Liver (tissue), 9 donors: ENCODE measurements around the gene SYNPR. TPM values are rescaled to one million over a fixed set of nuclear protein-coding genes. Genes with fewer than 3 reads are reported as not detected.

Experiments
- DNase-seq: peaks from one replicate; pipeline ENCODE4 v3.0.0-alpha.2; 2017; ENCODE audit warnings: low spot score
- H3K27ac ChIP-seq, 2 donors: one replicate each; pipeline ENCODE4 v1.7.0; 2013; ENCODE audit warnings: inconsistent platforms in 2 of 2, low read length in 2 of 2, control low read depth in 1 of 2, low read depth in 1 of 2, mild to moderate bottlenecking in 1 of 2
- H3K27me3 ChIP-seq, 4 donors: one replicate each; pipeline versions ENCODE4 v1.6.1 to v1.7.0; 2013; ENCODE audit warnings: low read length in 3 of 4, inconsistent platforms in 1 of 4, mild to moderate bottlenecking in 1 of 4, moderate library complexity in 1 of 4; ENCODE audit not compliant: control insufficient read depth in 4 of 4, insufficient read depth in 4 of 4
- H3K36me3 ChIP-seq, 4 donors: one replicate each; pipeline versions ENCODE4 v1.6.1 to v1.7.0; 2013; ENCODE audit warnings: low read length in 3 of 4, mild to moderate bottlenecking in 3 of 4, low read depth in 1 of 4, moderate library complexity in 1 of 4; ENCODE audit not compliant: control insufficient read depth in 4 of 4, insufficient read depth in 3 of 4
- H3K4me1 ChIP-seq, 4 donors: one replicate each; pipeline versions ENCODE4 v1.6.1 to v1.7.0; 2013; ENCODE audit warnings: low read length in 3 of 4, mild to moderate bottlenecking in 3 of 4, moderate library complexity in 1 of 4; ENCODE audit not compliant: control insufficient read depth in 4 of 4, insufficient read depth in 4 of 4
- H3K4me3 ChIP-seq, 3 donors: one replicate each; pipeline versions ENCODE4 v1.6.1 to v1.7.0; 2013; ENCODE audit warnings: low read length in 3 of 3, control low read depth in 1 of 3, low read depth in 1 of 3, mild to moderate bottlenecking in 1 of 3
- H3K9ac ChIP-seq, 2 donors: one replicate each; pipeline ENCODE4 v1.7.0; 2013; ENCODE audit warnings: low read length in 2 of 2, mild to moderate bottlenecking in 2 of 2, moderate library complexity in 2 of 2, control low read depth in 1 of 2, low read depth in 1 of 2
- H3K9me3 ChIP-seq, 4 donors: one replicate each; pipeline versions ENCODE4 v1.6.1 to v1.7.0; 2013; ENCODE audit warnings: low read length in 3 of 4; ENCODE audit not compliant: control insufficient read depth in 4 of 4
- ATF3 ChIP-seq: IDR thresholded peaks from 2 replicates; pipeline ENCODE4 v1.6.1; 2016; ENCODE audit warnings: antibody characterized with exemption
- EGR1 ChIP-seq, 2 donors: IDR thresholded peaks; 2 replicates each; pipeline ENCODE4 v1.6.1; 2016 to 2018; ENCODE audit warnings: antibody characterized with exemption in 2 of 2, low read depth in 2 of 2
- FOXA1 ChIP-seq: IDR thresholded peaks from 2 replicates; pipeline ENCODE4 v1.6.1; 2016; ENCODE audit warnings: antibody characterized with exemption
- FOXA2 ChIP-seq: IDR thresholded peaks from 2 replicates; pipeline ENCODE4 v1.6.1; 2016; ENCODE audit warnings: antibody characterized with exemption
- GABPA ChIP-seq, 2 donors: IDR thresholded peaks in 1 of 2; conservative IDR thresholded peaks in 1 of 2; 2 replicates each; pipeline ENCODE4 v1.6.1; 2016; ENCODE audit warnings: antibody characterized with exemption in 2 of 2, mild to moderate bottlenecking in 1 of 2, moderate library complexity in 1 of 2
- HNF4A ChIP-seq, 2 donors: conservative IDR thresholded peaks; 2 replicates each; pipeline ENCODE4 v1.6.1; 2016; ENCODE audit warnings: antibody characterized with exemption in 2 of 2, mild to moderate bottlenecking in 2 of 2
- JUND ChIP-seq, 2 donors: IDR thresholded peaks; 2 replicates each; pipeline ENCODE4 v1.6.1; 2016; ENCODE audit warnings: antibody characterized with exemption in 2 of 2
- MAX ChIP-seq: IDR thresholded peaks from 2 replicates; pipeline ENCODE4 v1.6.1; 2016; ENCODE audit warnings: antibody characterized with exemption
- NR2F2 ChIP-seq: IDR thresholded peaks from 2 replicates; pipeline ENCODE4 v1.6.1; 2016; ENCODE audit warnings: antibody characterized with exemption
- RAD21 ChIP-seq, 2 donors: IDR thresholded peaks; 2 replicates each; pipeline ENCODE4 v1.6.1; 2016; ENCODE audit warnings: antibody characterized with exemption in 2 of 2, mild to moderate bottlenecking in 2 of 2
- RXRA ChIP-seq, 2 donors: IDR thresholded peaks; 2 replicates each; pipeline ENCODE4 v1.6.1; 2017 to 2018; ENCODE audit warnings: antibody characterized with exemption in 2 of 2, mild to moderate bottlenecking in 1 of 2
- SP1 ChIP-seq: IDR thresholded peaks from 2 replicates; pipeline ENCODE4 v1.6.1; 2018; ENCODE audit warnings: antibody characterized with exemption, mild to moderate bottlenecking
- TAF1 ChIP-seq: conservative IDR thresholded peaks from 2 replicates; pipeline ENCODE4 v1.6.1; 2016; ENCODE audit warnings: antibody characterized with exemption, mild to moderate bottlenecking
- YY1 ChIP-seq: IDR thresholded peaks from 2 replicates; pipeline ENCODE4 v1.6.1; 2016; ENCODE audit warnings: antibody characterized with exemption, mild to moderate bottlenecking
- polyA plus RNA-seq, 2 donors: library from polyadenylated mRNA; stranded (reverse) in 1 of 2; unstranded in 1 of 2; fragments of 200-250 nt in 1 of 2; fragments of >200 nt in 1 of 2; fragmentation: Nextera tagmentation in 1 of 2; extraction: Ambion mirVana in 1 of 2; gene quantifications; one replicate each; pipeline versions ENCODE4 v1.2.1 to v1.2.3, GENCODE V29; 2013 to 2015
- total RNA-seq, 2 donors: library from RNA; depleted of rRNA; stranded (reverse); fragments of >200 nt; gene quantifications; one replicate each; pipeline ENCODE4 v1.2.3, GENCODE V29; 2014
- TF ChIP-seq, protein P1 (sequence below): fragments of 150-350 bp; IDR thresholded peaks from 2 replicates; pipeline ENCODE4 v1.5.1; 2017; ENCODE audit warnings: improper control_type of control experiment, low read depth, low read length; ENCODE audit not compliant: missing input control
- TF ChIP-seq, protein P2 (sequence below): IDR thresholded peaks from 2 replicates; pipeline ENCODE4 v1.6.1; 2016; ENCODE audit warnings: antibody characterized with exemption, mild to moderate bottlenecking
- TF ChIP-seq, protein P3 (sequence below): IDR thresholded peaks from 2 replicates; pipeline ENCODE4 v1.6.1; 2016; ENCODE audit warnings: antibody characterized with exemption
- donor health status: healthy.
- donor health status: healthy.
- donor health status: healthy.
- donor health status: healthy.
- donor health status: healthy.

The SYNPR gene
- total and polyA plus RNA-seq, 4 donors, result not detected

GRCh38 chr3:63458405-63458804 is 180.3 kb downstream of the SYNPR start:
- peaks cover 0 to 4% (median 0%) of the 10 kb centered on the region in 4 donors for H3K27me3 ChIP-seq
- H3K9me3 ChIP-seq, result no peaks in the 10 kb centered on the region
- no peak overlapping the region for H3K27ac ChIP-seq
- no peak overlapping the region for H3K9ac ChIP-seq
- no peaks in the 10 kb centered on the region for H3K36me3 ChIP-seq
- TF ChIP-seq JUND (IDR thresholded peaks at IDR 0.05), result no peak
- TF ChIP-seq HNF4A (conservative IDR thresholded peaks at IDR 0.05), result no peak
- no peak for TF ChIP-seq MAX
- TF ChIP-seq, protein P1, sequence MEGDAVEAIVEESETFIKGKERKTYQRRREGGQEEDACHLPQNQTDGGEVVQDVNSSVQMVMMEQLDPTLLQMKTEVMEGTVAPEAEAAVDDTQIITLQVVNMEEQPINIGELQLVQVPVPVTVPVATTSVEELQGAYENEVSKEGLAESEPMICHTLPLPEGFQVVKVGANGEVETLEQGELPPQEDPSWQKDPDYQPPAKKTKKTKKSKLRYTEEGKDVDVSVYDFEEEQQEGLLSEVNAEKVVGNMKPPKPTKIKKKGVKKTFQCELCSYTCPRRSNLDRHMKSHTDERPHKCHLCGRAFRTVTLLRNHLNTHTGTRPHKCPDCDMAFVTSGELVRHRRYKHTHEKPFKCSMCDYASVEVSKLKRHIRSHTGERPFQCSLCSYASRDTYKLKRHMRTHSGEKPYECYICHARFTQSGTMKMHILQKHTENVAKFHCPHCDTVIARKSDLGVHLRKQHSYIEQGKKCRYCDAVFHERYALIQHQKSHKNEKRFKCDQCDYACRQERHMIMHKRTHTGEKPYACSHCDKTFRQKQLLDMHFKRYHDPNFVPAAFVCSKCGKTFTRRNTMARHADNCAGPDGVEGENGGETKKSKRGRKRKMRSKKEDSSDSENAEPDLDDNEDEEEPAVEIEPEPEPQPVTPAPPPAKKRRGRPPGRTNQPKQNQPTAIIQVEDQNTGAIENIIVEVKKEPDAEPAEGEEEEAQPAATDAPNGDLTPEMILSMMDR, result no peak
- no peak for TF ChIP-seq RAD21 (IDR thresholded peaks at IDR 0.05)
- no peak for TF ChIP-seq FOXA2
- TF ChIP-seq FOXA1, result no peak
- no peak overlapping the region for H3K4me3 ChIP-seq
- DNase-seq, result no peak
- no peaks in the 10 kb centered on the region for H3K4me1 ChIP-seq

GRCh38 chr3:63462732-63463131 is 184.6 kb downstream of the SYNPR start:
- Histone ChIP-seq H3K9me3 (peaks cover 0 to 2% (median 0%) of the 10 kb centered on the region in 4 donors), H3K27me3 (no peaks in the 10 kb centered on the region), H3K27ac (no peak overlapping the region), H3K4me3 (no peak overlapping the region), H3K36me3 (no peaks in the 10 kb centered on the region), H3K9ac (no peak overlapping the region), H3K4me1 (no peaks in the 10 kb centered on the region)
- DNase-seq, result no peak
- no peak for TF ChIP-seq HNF4A (conservative IDR thresholded peaks at IDR 0.05)
- TF ChIP-seq RAD21 (IDR thresholded peaks at IDR 0.05), result no peak
- TF ChIP-seq SP1, result no peak
- TF ChIP-seq, protein P2, sequence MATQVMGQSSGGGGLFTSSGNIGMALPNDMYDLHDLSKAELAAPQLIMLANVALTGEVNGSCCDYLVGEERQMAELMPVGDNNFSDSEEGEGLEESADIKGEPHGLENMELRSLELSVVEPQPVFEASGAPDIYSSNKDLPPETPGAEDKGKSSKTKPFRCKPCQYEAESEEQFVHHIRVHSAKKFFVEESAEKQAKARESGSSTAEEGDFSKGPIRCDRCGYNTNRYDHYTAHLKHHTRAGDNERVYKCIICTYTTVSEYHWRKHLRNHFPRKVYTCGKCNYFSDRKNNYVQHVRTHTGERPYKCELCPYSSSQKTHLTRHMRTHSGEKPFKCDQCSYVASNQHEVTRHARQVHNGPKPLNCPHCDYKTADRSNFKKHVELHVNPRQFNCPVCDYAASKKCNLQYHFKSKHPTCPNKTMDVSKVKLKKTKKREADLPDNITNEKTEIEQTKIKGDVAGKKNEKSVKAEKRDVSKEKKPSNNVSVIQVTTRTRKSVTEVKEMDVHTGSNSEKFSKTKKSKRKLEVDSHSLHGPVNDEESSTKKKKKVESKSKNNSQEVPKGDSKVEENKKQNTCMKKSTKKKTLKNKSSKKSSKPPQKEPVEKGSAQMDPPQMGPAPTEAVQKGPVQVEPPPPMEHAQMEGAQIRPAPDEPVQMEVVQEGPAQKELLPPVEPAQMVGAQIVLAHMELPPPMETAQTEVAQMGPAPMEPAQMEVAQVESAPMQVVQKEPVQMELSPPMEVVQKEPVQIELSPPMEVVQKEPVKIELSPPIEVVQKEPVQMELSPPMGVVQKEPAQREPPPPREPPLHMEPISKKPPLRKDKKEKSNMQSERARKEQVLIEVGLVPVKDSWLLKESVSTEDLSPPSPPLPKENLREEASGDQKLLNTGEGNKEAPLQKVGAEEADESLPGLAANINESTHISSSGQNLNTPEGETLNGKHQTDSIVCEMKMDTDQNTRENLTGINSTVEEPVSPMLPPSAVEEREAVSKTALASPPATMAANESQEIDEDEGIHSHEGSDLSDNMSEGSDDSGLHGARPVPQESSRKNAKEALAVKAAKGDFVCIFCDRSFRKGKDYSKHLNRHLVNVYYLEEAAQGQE, result no peak
- TF ChIP-seq FOXA1, result no peak
- TF ChIP-seq, protein P3, sequence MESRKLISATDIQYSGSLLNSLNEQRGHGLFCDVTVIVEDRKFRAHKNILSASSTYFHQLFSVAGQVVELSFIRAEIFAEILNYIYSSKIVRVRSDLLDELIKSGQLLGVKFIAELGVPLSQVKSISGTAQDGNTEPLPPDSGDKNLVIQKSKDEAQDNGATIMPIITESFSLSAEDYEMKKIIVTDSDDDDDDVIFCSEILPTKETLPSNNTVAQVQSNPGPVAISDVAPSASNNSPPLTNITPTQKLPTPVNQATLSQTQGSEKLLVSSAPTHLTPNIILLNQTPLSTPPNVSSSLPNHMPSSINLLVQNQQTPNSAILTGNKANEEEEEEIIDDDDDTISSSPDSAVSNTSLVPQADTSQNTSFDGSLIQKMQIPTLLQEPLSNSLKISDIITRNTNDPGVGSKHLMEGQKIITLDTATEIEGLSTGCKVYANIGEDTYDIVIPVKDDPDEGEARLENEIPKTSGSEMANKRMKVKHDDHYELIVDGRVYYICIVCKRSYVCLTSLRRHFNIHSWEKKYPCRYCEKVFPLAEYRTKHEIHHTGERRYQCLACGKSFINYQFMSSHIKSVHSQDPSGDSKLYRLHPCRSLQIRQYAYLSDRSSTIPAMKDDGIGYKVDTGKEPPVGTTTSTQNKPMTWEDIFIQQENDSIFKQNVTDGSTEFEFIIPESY, result no peak
- TF ChIP-seq NR2F2, result no peak
- TF ChIP-seq JUND (IDR thresholded peaks at IDR 0.05), result no peak
- no peak for TF ChIP-seq FOXA2
- no peak for TF ChIP-seq GABPA (IDR thresholded peaks at IDR 0.05 in 1 of 2, conservative IDR thresholded peaks at IDR 0.05 in 1 of 2)
- no peak for TF ChIP-seq MAX
- TF ChIP-seq YY1, result no peak
- TF ChIP-seq TAF1, result no peak
- no peak for TF ChIP-seq RXRA (IDR thresholded peaks at IDR 0.05)
- TF ChIP-seq, protein P1, result no peak
- no peak for TF ChIP-seq ATF3
- no peak for TF ChIP-seq EGR1 (IDR thresholded peaks at IDR 0.05; ENCODE audit: low read depth in 2 of 2)
